ENCODE data around the gene RELN.

Gene RELN

GRCh38 chr7:103777440-103777839 is 212.0 kb downstream of the RELN start:
- DNase-seq, result no peak

- no peak for DNase-seq
Observed at GRCh38 chr7:103773726-103774125, 215.7 kb downstream of the RELN start.

GRCh38 chr7:103772171-103772773 is 217.2 kb downstream of the RELN start:
- no peak for DNase-seq

- DNase-seq, result no peak
Observed at GRCh38 chr7:103771294-103771693, 218.2 kb downstream of the RELN start.

GRCh38 chr7:103766660-103767059 is 222.8 kb downstream of the RELN start:
- DNase-seq, result no peak

- no peak for DNase-seq
Observed at GRCh38 chr7:103765901-103766300, 223.6 kb downstream of the RELN start.

GRCh38 chr7:103764901-103765300 is 224.6 kb downstream of the RELN start:
- DNase-seq, result no peak

- DNase-seq, result no peak
Observed at GRCh38 chr7:103762877-103763276, 226.6 kb downstream of the RELN start.

- no peak for DNase-seq
Observed at GRCh38 chr7:103762065-103762760, 227.2 kb downstream of the RELN start.

GRCh38 chr7:103752995-103753394 is 236.5 kb downstream of the RELN start:
- DNase-seq, result peak; percentile 41

- DNase-seq, result no peak
Observed at GRCh38 chr7:103751311-103751880, 238.1 kb downstream of the RELN start.

- DNase-seq, result no peak
Observed at GRCh38 chr7:103748680-103749079, 240.8 kb downstream of the RELN start.

- DNase-seq, result peak; percentile 38
Observed at GRCh38 chr7:103735377-103735776, 254.1 kb downstream of the RELN start.

GRCh38 chr7:103731169-103731568 is 258.3 kb downstream of the RELN start:
- DNase-seq, result no peak

- DNase-seq, result peak; percentile 36
Observed at GRCh38 chr7:103729026-103729425, 260.4 kb downstream of the RELN start.

- no peak for DNase-seq
Observed at GRCh38 chr7:103727982-103728610, 261.4 kb downstream of the RELN start.

GRCh38 chr7:103719070-103719469 is 270.4 kb downstream of the RELN start:
- no peak for DNase-seq

- DNase-seq, result peak; percentile 56
Observed at GRCh38 chr7:103718482-103719061, 270.9 kb downstream of the RELN start.

- no peak for DNase-seq
Observed at GRCh38 chr7:103717574-103717973, 271.9 kb downstream of the RELN start.

- no peak for DNase-seq
Observed at GRCh38 chr7:103715376-103716120, 273.9 kb downstream of the RELN start.

GRCh38 chr7:103714376-103714927 is 275.0 kb downstream of the RELN start:
- DNase-seq, result no peak

GRCh38 chr7:103712991-103713778 is 276.3 kb downstream of the RELN start:
- DNase-seq, result peak; percentile 40

Data from fibroblast of upper back skin (primary cell).